GM21367 (cell line): Measurements from ENCODE around the gene GABRR2.
"Not testable (repeated sequence)": the region's sequence is repeated elsewhere in the genome, so short reads cannot be mapped to it uniquely, and the experiment has no call there.

Experiments used
- ATAC-seq: cut with Tn5 transposase; IDR thresholded peaks from one replicate; pipeline ENCODE4 v1.9.1; 2021; ENCODE audit not compliant: unreplicated experiment

The GABRR2 gene

GRCh38 chr6:89295116-89295515 lies 20.0 kb downstream of the GABRR2 start:
- not testable (repeated sequence) for ATAC-seq

- ATAC-seq, result no peak
Observed at GRCh38 chr6:89291256-89291819, 23.8 kb downstream of the GABRR2 start.

GRCh38 chr6:89290401-89291155 lies 24.5 kb downstream of the GABRR2 start:
- ATAC-seq, result no peak

- no peak for ATAC-seq
Observed at GRCh38 chr6:89289710-89290109, 25.4 kb downstream of the GABRR2 start.

- ATAC-seq, result no peak
Observed at GRCh38 chr6:89287351-89288028, 27.6 kb downstream of the GABRR2 start.

GRCh38 chr6:89286516-89286915 lies 28.6 kb downstream of the GABRR2 start:
- ATAC-seq, result no peak

GRCh38 chr6:89284963-89285735 lies 29.9 kb downstream of the GABRR2 start:
- ATAC-seq, result no peak

DNA sequence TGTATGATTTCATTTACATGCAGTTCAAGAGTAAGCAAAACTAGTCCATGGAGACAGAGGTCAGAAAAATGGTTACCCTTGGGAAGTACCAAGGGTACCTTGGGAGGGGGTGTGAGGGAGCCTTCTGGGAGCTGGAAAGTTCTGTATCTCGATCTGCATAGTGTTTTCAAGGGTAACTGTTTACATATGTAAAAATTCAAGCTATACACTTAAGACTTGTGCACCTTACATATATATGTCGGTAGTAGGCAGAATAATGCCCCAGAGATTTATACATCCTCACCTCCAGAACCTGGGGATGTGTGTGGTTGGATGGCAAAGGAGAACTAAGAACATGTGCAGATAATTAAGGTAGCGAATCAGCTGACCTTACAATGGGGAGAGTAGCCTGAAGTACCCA lies 31.0 kb downstream of the GABRR2 start:
- ATAC-seq, result no peak

- ATAC-seq, result no peak
Observed at GRCh38 chr6:89282749-89283148, 32.4 kb downstream of the GABRR2 start.

DNA sequence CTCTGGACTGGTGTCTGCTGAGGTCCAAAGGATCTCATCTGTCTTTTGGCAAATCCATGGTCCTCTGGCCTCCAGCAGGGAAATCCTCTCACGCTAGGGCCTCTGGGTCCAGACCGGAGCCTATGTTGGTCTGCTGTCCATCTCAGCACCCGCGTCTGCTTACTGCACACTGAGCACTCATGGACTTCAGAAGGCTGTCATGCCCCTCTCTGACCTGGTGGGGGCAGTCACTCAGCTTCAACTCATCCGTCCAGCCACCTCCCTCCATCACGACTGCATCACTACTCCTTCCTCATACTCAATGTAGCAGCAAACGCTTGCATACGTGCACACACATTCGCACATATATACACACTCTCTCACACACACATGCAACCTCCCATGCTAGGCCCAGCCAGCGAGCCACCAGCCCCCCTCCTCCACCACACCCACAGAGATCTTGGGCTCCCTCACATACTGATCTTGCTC lies 33.3 kb downstream of the GABRR2 start:
- ATAC-seq, result peak; percentile 97

- ATAC-seq, result no peak
Observed at GRCh38 chr6:89278956-89279355, 36.1 kb downstream of the GABRR2 start.

DNA sequence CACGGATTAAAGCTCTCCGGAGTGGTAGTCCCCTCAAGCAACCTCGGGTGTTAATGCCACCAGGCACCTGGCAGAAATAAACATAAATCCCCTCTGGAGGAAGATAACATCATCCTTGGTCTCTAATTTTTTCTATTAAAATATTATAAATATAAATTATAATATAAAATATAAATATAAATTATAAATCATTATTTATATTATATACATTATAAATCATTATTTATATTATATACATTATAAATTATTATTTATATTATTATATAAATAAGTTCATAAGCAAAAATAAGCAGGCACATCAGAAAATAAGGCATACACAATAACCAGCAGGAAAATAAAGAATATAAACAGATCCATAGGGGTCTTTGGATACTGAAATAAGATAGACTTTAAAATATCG lies 39.2 kb downstream of the GABRR2 start:
- ATAC-seq, result no peak

- no peak for ATAC-seq
Observed at GRCh38 chr6:89273816-89274215, 41.3 kb downstream of the GABRR2 start.

GRCh38 chr6:89272596-89272995 lies 42.5 kb downstream of the GABRR2 start:
- no peak for ATAC-seq

DNA sequence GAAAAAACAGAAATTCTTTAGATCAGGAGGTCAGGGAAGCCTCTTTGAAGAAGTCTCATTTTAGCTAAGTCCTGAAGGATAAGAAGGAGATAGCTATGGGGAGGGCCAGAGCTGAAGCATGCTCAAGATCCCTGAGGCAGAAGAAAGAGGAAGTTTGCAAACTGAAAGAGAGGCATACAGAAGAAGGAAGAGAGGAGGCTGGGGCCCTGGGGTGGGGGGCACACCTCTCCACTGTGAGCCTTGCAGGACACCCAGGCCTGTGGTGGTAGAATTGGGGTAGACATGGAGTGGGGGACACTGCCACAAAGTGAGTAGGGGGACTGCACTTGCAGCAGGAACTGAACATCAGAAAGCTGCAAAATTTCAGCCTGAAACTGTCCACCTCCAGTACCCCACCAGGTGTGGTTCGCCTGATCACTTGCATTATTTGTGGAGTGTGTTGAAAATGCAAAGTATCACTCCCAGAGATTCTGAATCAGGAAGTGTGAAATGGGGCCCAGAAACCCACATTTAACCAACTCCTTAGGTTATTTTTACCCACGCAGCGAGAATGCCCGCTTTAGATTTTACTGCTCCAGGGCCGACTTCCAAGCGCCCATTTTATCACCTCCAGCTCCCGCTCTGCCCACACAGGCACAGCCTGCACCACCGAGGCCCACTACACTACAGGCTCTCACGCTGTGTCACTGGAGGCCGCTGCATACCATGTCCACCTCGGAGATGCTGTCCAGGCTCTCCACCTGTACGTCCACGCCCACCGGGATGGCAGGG lies 44.0 kb downstream of the GABRR2 start:
- ATAC-seq, result peak; percentile 69

GRCh38 chr6:89269981-89270380 lies 45.1 kb downstream of the GABRR2 start:
- no peak for ATAC-seq

- ATAC-seq, result no peak
Observed at GRCh38 chr6:89269252-89269651, 45.8 kb downstream of the GABRR2 start.

GRCh38 chr6:89268776-89269175 lies 46.3 kb downstream of the GABRR2 start:
- no peak for ATAC-seq

GRCh38 chr6:89267918-89268317 lies 47.2 kb downstream of the GABRR2 start:
- no peak for ATAC-seq

DNA sequence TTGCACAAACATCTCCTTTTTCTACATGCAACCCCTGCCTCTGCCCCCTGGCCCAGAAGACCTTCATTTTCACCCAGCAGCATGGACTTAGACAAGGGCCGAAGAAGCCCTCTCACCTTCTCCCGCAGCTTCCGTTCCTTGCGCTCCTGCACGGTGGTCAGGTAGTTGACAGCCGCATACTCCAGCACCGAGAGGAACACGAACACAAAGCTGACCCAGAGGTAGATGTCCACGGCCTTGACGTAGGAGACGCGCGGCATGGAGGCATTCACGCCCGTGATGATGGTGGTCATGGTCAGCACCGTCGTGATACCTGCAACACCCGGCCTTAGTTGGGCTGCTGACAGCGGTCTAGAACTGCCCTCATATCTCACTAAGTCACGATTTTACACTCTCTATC lies 50.8 kb downstream of the GABRR2 start:
- ATAC-seq, result no peak

GRCh38 chr6:89260832-89261231 lies 54.3 kb downstream of the GABRR2 start:
- ATAC-seq, result no peak
